HL-60 (cell line): ENCODE results near the gene S100A7.

Source experiments
- DNase-seq, 2 experiments: peaks; one replicate each; pipeline ENCODE4 v3.0.0-alpha.2; 2010 to 2020; ENCODE audit warnings: low read depth in 1 of 2, low spot score in 1 of 2
- H3K27ac ChIP-seq: fragments of 250-450 bp; sonication (Bioruptor Pico); replicated peaks from 2 replicates; pipeline ENCODE4 v1.5.1; 2020; ENCODE audit warnings: mild to moderate bottlenecking, moderate library complexity
- H3K27me3 ChIP-seq: fragments of 250-450 bp; sonication (Bioruptor Pico); 2 replicates; pipeline ENCODE4 v1.5.1; 2021; ENCODE audit warnings: mild to moderate bottlenecking, moderate library complexity; ENCODE audit not compliant: insufficient read depth, poor library complexity, severe bottlenecking
- H3K4me3 ChIP-seq: replicated peaks from 2 replicates; pipeline ENCODE4 v1.5.1; 2011; ENCODE audit warnings: mild to moderate bottlenecking, control low read depth, low read length; ENCODE audit not compliant: insufficient read depth
- CTCF ChIP-seq: IDR thresholded peaks from one replicate; pipeline ENCODE4 v1.5.1; 2011; ENCODE audit warnings: low read length, control low read depth, inconsistent platforms; ENCODE audit not compliant: insufficient read depth
- GABPA ChIP-seq: IDR thresholded peaks from 2 replicates; pipeline ENCODE4 v1.6.1; 2012; ENCODE audit warnings: low read depth
- POLR2AphosphoS5 ChIP-seq: IDR thresholded peaks from 2 replicates; pipeline ENCODE4 v1.6.1; 2012; ENCODE audit warnings: low read depth
- REST ChIP-seq: IDR thresholded peaks from 2 replicates; pipeline ENCODE4 v1.6.1; 2012; ENCODE audit warnings: low read depth; ENCODE audit not compliant: insufficient replicate concordance
- SPI1 ChIP-seq: IDR thresholded peaks from 2 replicates; pipeline ENCODE4 v1.6.1; 2012; ENCODE audit warnings: low read depth, mild to moderate bottlenecking, borderline replicate concordance

The S100A7 gene

DNA sequence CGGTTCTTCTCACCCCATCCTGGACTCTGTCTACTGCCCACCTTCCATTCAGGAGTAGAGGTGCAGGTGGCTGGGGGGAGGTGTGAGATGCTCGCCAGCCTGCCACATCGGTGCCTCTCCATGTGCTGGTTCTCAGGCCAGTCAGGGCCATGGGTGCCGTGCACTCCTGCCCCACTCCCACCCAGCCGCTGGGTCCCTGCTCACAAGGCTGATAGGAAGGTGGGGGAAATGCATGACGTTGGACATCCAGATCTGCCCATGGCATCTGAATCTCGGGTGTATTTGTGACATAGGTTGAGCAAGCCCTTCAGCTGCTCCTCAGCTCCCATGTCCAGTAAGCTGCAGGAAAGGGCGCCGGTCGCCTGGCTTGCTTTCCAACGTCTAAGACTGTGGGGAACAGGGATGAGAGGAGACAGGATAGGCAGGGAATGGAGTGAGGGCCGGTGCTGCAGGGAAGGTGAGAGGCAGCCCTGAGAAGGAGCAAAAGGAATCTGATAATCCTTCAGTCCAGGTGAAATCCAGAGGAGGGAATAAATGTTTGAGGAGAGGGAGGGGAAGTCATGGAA lies 32.3 kb downstream of the S100A7 start:
- Histone ChIP-seq H3K27me3 (no peaks in the 10 kb centered on the region), H3K27ac (no peak overlapping the region), H3K4me3 (no peak overlapping the region)
- TF ChIP-seq CTCF, result no peak
- no peak for TF ChIP-seq SPI1
- TF ChIP-seq GABPA, result no peak
- TF ChIP-seq REST, result no peak
- no peak for TF ChIP-seq POLR2AphosphoS5
- DNase-seq, result no peak

- TF ChIP-seq POLR2AphosphoS5, result no peak
- TF ChIP-seq GABPA, result no peak
- TF ChIP-seq SPI1, result no peak
- no peak for TF ChIP-seq REST
- TF ChIP-seq CTCF, result no peak
- no peak for DNase-seq
- H3K4me3 ChIP-seq, result no peak overlapping the region
- no peaks in the 10 kb centered on the region for H3K27me3 ChIP-seq
- H3K27ac ChIP-seq, result no peak overlapping the region
Measured at GRCh38 chr1:153426809-153427208, 33.6 kb downstream of the S100A7 start.

- Histone ChIP-seq H3K27me3 (no peaks in the 10 kb centered on the region), H3K4me3 (no peak overlapping the region), H3K27ac (no peak overlapping the region)
- peak; percentile 34 to 57 for DNase-seq
- TF ChIP-seq REST (peak; percentile 100), SPI1 (no peak)
Measured at GRCh38 chr1:153422450-153423068, 37.9 kb downstream of the S100A7 start.
